Measurements from ENCODE around the gene SCMH1.
"Not testable (repeated sequence)": the region's sequence is repeated elsewhere in the genome, so short reads cannot be mapped to it uniquely, and the experiment has no call there.

SCMH1 gene

DNA sequence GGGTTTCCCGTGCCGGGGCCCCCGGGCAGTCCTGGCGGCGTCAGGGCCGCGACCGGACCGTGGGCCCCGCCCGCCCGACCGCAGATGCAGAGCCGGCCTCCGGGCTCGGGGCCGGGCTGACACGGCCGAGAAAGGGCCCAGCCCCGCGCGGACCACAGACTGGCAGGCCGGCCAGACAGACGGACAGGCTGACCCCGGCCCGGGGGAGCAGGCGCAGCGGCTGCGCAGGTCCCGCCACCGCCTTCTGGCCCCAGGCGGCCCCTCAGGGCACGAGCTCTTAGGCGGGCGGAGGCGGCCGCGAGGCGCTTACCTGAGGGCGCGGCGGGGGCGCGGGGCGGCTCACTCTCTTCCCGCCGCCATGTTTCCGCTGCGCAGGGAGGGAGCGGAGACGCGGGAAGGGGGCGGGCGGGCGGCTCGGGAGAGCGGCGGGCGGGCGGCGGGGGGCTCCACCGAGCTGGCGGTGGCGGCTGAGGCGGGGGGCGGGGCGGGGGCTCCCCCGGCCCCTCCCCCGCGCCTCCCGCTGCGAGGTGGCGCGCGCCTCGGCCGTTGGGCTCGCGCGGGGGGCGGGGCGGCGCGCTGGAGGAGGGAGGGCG lies at the start of gene SCMH1:
TSS of gene SCMH1 (minus strand) at position 558 of the 593 bp plus-strand sequence. CDS start 56,173 bp downstream, outside the sequence.
- peak in 1 of 2 donors; percentile 26 for DNase-seq (ENCODE audit: low read depth in 2 of 2)

DNA sequence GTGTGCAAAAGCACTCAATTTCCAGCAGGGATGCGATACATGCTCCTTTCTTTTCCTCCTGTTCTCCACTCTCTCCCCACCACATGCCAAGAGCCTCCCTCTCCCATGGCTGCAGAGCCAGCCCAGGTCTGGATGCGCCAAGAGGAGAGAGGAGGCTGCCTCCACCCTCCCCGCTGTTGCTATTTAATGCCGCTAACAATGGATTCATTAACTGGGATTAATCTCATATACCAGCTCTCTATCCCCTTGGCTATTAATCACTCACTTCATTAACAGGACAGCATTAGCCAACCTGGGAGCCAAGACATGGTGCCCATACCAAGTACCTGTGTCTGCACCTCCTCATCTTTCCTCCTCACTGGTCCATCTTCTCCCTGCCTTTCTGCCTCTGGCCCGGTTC lies 49.1 kb upstream of the SCMH1 start:
- DNase-seq (ENCODE audit: low read depth in 2 of 2): no peak

DNA sequence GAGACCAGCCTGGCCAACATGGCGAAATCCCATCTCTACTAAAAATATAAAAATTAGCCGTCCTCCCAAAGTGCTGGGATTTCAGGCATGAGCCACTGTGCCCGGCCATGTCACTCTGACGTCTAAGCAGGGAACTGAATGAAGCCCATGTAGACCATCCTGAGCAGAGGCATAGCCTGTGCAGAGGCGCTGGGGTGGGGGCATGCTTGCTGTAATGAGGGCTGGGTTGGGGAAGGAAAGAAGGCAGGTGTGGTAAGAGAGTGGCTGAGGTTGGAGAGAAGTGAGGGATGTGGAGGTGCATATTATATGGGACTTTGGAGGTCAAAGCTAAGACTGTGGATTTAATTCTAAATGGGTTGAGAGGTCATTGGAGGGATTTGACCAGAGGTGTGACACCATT lies 47.1 kb upstream of the SCMH1 start:
- no peak for DNase-seq (ENCODE audit: low read depth in 2 of 2)

DNA sequence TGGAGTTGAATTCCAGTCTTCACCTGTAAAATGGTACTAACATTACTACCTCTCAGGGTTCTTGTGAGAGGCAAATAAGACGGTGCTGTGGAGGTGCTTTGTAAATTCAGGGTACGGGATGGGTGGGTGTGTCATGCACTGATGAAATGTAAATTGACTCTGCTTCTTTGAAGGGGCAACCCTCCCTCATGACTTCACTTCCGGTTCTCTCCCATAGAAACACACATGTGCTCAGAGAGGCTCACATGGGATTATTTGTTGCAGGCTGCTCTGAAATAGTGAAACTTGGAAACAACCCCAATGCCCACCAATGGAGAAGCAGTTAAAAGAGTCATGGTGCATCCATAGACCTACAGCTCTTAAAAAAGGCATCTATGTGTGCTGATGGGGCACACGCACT lies 44.9 kb upstream of the SCMH1 start:
- DNase-seq (ENCODE audit: low read depth in 2 of 2): no peak

DNA sequence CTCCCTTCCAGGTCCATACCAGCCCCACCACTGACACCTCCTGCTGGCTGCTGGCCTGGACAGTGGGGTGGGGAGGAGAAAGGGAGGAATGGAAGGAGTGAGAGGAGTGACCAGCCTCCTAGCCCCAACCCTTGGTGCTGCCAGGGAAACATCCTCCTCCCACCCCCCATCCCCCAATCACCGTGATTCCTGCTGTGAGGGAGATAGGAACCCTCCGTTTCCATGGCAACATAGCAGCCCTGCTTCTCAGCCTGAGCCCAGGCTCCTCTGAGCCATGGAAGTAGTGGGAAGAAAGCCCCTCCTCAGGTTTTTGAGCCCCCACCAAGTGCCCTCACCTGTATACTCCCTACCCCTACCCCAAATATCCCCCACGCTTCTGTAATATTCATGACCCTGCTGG lies 44.4 kb upstream of the SCMH1 start:
- DNase-seq (ENCODE audit: low read depth in 2 of 2): no peak

DNA sequence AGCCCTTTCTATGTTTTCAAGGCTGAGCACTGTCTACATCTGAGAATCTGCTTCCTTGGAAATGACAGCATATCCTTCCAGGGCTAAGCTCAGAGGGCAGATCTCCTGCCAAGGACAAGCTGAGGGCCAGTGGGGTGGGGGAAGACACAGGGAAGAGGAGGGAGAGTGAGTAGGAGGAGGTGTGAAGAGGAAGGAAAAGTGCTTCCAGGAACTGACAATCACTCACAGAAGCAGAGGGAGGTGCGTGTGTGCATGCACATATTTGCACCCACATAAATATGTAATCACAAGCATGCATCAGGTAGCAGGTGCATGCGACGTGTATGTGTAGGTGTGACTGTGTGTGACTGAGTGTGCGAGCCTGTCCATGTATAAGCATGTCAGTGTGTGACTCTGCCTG lies 43.7 kb upstream of the SCMH1 start:
- DNase-seq (ENCODE audit: low read depth in 2 of 2): no peak

DNA sequence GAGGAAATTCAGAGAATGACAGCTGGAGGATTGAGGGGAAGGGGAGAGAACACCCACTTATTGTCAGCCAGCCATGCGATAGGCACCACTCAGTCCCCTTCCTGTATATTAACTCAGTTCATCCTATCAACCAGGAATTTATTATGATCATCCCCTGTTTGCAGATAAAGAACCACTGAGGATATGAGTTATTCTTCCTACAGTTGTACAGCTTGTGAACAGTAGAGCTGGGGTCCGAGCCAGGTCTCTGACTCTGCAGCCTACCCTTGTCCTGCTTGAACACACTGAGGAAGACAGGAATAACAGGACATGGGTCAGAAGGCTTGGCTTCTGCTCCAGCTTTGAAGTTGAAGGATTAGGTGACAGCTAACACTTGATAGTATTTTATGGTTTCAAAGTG lies 42.0 kb upstream of the SCMH1 start:
- DNase-seq (ENCODE audit: low read depth in 2 of 2): no peak

DNA sequence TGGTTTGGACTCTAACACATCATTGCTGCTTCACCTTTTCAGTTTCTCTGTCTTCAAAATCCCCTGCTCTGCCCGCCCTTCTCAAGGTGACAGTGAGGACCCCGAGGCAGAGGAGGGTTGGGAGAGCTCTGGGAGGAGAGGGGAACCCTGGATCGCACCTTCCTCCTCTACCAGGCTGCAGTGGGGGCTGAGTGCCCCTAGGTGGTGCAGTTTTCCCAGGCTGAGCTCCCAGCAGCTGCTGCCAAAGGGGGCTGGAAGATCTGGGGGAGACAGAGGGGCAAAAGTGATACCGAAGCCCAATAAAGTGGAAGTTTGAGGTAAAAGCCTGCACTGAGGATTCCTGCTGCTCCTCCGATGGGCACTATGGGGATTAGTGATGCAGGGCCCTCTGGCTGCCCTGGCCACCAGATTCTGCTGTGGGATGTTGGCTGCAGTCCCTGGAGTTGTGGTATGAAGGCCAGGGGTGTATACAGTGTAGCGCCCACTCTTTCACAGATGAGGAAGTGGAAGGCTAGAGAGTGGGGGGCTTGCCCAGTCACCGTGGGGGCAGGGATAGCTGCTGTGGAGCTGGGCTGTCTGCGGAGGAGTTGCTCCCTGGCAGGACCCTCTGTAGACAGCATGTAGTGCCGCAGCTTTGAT lies 40.7 kb upstream of the SCMH1 start:
- DNase-seq (ENCODE audit: low read depth in 2 of 2): peak in 1 of 2 donors; percentile 18

DNA sequence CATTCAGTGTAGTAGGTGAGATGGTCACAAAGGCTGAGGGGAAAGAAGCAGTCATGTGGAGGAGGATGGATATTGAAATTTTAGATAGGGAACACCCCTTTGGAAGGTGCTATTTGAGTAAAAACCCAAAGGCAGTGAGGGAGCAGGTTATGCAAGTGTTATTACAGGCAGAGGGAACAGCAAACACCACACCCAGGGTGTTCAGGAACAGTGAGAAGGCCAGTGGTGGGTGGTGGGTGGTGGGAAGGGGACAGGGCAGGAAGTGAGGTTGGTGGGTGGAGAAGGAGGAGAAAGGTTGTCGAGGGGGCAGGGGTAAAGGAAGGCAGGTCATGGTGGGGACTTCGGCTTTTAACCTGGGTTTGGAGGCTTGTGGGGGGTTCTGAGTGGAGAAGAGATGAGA lies 39.2 kb upstream of the SCMH1 start:
- no peak for DNase-seq (ENCODE audit: low read depth in 2 of 2)

DNA sequence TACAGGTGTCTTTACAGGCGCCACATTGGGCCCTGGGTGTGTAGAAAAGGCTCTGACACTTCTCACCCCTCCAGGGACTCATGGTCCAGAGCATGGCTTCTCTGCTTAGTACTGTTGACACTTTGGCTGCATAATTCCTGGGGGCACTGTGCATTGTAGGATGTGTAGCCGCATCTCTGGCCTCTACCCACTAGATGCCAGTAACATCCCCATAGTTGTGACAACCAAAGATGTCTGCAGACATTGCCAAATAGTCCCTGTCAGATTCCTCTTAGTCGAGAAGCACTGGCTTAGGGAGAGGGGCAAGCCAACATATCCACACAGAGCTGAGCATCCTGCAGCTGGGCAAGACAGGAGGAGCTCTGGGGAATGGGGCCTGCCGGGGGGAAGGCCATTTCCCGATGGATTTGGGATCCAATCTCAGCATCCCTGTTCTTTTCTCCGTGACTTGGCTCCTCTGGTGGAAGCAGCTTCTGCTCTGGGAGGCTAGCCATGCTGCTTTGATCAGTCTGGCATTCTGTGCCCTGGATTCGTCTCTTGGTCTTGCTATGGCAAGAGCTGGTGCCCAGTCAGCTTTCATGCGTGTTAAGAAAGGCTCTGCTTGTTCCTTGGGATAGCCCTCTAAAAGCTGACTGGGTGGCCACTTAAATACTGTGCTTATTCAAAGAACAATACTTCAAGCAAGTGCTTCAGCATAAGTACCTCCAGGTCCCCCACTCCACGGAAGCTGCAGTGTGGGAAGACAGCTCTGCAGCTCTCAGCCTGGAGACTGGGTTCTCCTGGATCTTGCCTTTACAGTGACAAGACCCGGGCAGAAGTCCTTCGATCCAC lies 38.3 kb upstream of the SCMH1 start:
- no peak for DNase-seq (ENCODE audit: low read depth in 2 of 2)

DNA sequence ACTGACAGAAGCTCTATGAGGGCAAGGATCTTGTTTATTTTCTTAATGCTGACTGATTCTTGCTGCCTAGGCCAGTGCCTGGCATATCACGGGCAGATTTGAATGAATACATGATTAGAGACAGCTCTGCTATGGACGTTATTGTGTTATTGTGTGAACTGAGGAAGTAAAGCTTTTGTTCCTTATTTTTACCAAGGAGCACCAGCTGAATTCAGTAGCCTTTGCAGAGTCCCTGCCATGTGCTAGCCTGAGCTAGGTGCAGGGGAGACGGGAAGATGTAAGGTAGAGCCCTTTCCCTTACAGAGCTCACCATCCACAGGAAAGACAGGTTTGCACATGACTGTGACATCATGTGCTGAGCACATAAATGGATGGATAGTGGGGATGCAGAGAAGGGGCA lies 36.0 kb upstream of the SCMH1 start:
- DNase-seq (ENCODE audit: low read depth in 2 of 2): no peak

DNA sequence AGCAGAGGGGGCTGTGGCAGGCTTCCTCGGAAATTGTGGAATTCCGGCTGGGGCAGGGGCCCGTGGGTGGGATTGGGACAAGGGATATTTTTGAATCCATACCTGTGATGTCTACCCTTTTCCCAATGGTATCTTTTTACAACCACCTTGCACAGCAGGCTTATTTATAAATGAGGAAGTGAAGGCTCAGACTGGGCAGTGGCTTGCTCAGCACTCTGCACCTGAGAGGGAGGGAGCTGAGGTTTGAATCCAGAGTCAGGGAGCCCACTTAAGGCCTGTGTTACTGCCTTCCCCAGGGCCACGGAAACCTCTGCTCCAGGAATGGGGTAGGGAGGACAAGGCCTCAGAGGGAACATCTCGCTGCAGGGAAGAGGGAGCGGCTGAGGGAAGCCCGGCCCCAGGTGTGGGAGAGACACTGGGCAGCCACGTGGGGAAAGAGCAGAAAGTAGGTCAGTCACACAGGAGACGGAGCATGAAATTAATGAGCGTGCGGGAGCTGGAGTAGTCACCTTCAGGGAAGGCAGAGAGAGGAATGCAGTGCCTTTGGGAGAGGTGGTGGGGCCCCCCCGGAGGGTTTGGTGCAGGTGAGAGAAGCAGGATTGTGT lies 35.4 kb upstream of the SCMH1 start:
- no peak for DNase-seq (ENCODE audit: low read depth in 2 of 2)

DNA sequence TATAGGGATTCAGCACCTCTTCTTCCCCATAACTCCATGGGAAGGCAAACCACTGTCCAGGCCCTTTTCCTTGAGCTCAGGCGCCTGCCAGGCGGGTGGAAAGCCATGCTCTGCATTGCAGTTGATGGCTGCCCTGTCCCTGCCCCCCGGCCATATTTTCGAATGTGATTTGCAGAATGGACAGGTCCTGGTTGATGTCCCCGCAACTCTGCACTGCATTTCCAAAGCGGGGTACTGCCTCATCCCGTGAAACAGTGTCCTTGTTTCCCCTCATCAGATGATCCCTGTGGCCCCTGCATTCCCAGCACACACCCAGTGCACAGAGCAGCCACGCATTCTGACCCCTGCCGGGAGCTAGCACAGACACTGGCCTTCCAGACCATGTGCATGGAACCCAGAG lies 33.7 kb upstream of the SCMH1 start:
- DNase-seq (ENCODE audit: low read depth in 2 of 2): no peak

DNA sequence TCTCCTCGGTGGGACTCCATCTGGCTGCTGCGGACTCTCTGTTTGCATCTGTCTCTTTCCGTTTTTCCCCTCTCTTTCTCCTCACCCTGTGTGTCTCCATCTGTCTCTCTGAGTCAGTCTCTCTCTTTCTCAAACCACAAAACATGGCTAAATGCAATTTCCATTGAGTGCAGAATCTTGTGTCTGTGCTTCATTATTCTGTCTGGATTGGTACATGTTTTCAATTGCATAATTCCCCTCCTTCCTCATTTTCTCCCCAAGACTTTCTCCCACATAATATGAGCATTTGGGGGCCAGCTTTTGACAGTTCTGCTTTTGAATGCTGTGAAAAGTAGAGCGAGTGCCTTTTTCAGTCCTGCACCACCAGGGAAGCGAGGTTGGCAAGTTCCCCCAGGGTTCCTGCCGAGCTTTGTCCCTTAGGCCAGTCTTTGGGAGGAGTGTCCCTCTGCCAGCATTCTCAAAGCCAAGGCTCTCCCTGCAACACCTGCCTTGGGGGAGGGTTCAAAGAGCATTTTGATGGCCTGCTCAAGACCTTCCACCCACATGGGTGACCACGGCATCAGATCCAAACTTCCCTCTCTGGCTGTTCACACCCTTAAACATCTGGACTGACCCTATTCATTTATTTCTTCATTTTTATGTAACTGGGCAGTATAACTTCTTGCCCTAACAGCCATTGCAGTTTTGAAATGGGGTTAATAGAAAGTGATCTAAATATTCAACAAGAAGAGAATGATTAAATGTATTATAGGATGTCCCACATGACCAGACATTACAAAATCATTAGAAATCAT lies 32.8 kb upstream of the SCMH1 start:
- no peak for DNase-seq (ENCODE audit: low read depth in 2 of 2)

DNA sequence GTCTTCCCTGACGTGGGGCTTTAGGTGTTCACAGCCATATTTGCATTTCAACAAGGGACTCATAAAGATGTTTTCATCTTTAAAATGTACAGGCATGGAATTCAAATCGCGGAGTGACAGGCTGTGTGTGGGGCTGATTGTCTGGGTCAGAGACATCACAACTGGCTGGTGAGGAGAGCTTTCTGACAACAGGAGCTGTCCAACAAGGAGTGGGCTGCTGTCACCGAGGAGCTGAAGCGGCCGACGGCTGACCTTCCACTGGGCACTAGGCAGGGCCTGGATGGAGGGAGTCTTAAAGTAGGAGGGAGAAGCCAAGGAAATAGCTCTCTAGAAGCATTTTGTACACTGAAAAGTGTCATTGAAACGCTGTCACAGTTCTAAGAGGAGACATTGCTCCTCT lies 30.5 kb upstream of the SCMH1 start:
- no peak for DNase-seq (ENCODE audit: low read depth in 2 of 2)

DNA sequence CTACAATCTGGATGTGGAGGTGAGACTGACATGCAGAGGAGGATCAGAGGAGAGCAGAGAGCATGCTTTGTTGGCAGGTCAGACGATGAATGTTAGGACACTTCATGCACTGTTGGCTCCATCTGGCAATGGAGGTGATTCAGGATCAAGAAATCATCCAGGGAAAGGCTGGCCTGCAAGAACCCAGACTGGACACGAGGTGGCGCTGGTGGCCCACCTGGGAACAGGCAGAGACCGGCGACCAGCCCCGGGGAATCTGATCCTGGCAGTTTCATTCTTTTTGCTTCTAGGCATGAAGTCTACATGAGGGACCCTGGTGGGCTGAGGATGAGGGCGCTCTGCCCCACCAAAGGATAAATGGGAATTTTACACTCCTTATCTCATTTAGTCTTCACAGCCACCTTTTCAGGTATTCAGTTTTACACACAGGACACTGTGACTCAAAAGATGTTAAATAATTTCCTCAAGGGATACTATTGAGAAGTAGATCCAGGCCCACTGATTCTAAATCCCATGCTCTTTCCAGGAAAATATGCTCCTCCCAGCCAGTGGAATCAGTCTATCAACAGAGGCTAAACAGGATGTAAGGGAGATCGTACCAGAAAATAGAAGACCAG lies 26.2 kb upstream of the SCMH1 start:
- DNase-seq (ENCODE audit: low read depth in 2 of 2): peak; percentile 35 to 56

DNA sequence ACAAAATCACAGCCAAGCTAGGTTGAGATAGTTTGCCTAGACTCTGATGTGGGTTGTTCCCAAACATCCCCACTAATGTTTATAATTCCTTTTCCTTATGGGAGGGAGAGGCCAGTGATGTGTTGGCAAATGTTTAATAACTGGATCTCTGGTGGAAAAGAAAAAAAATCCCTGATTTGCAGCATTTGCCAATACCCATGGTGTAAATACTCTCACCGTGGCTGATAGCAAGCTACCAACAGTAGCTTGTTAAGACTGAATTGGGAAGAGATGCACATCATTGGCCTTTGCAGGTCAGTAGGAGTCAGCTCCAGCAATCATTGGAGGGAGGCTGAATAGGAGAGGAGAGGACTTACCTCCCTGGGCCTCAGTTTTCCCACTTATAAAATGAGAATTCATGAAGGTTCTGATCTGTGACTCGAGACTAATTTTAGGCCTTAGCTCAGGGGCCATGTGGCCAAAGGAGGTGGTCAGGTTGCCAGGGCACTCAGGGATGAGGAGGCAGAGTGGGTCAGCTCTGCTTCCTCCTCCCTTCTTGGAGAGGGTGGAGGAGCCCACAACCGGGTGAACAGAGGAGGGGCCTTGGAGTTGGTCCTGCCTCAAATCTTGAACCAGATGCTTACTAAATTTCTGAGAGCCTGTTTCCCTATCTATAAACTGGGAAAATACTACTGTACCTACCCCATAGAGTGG lies 20.0 kb upstream of the SCMH1 start:
- no peak for DNase-seq (ENCODE audit: low read depth in 2 of 2)

DNA sequence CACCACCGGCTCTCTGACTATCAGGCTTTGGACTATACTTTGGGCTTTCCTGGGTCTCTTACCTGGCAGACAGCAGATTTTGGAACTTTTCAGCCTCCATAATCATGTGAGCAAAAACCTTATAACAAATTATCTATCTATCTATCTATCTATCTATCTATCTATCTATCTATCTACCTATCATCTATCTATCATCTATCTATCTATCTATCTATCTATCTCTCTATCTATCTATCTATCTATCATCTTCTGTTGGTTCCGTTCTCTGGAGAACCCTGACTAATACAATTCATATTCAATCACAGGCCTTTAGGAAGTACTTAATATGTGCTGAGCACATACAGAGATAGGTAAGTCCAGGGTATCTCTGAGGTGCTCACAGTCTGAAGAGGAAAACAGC lies 18.7 kb upstream of the SCMH1 start:
- DNase-seq (ENCODE audit: low read depth in 2 of 2): no peak

DNA sequence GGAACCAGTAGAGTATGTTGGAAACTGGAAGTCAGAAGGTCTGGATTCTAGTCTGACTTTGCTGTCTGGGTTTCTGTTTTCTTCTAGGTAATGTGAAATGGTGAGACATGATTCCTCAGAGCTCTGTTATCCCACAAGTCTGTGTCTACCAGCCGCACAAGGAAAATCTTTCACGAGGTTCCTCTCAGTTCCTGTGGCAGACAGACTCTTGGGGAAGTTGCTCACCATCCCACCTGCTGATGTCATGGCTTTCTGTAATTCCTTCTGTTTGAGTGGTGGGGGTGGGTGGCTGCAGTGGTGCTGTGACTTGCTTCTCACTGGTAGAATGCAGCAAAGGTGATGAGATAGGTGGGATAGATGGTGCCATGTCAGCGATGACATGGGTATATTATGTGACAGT lies 17.1 kb upstream of the SCMH1 start:
- no peak for DNase-seq (ENCODE audit: low read depth in 2 of 2)

DNA sequence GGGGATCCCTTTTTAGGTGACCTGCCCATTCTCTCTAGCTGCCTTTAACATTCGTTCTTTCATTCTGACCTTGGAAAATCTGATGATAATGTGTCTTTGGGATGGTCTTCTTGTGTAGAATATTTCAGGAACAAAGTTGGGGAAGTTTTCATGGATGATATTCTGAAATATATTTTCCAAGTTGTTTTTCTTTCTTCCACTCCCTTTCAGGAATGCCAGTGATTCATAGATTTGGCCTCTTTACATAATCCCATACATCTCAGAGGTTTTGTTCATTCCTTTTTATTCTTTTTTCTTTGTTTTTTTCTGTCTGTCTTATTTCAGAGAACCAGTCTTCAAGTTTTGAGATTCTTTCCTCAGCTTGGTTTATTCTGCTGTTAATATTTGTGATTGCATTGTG lies 13.9 kb upstream of the SCMH1 start:
- DNase-seq (ENCODE audit: low read depth in 2 of 2): no peak

DNA sequence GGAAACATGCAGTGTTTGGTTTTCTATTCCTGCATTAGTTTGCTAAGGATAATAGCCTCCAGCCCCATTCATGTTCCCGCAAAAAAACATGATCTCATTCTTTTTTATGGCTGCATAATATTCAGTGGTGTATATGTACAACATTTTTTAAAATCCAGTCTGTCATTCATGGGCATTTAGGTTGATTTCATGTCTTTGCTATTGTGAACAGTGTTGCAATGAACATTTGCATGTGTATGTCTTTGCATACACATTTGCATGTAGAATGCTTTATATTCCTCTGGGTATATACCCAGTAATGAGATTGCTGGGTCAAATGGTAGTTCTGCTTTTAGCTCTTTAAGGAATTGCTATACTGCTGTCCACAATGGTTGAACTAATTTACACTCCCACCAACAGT lies 9.0 kb upstream of the SCMH1 start:
- not testable (repeated sequence) for DNase-seq (ENCODE audit: low read depth in 2 of 2)

Data from stimulated activated CD4-positive, alpha-beta T cell treated with anti-CD3 and anti-CD28 coated beads, Interleukin-15, amount 100 ng/mL, for 48 hours (primary cell).